KMS-11 (cell line): ENCODE results near the gene CDC7.

Source experiments
- H2AFZ ChIP-seq: fragments of 200-600 bp; sonication (generic); 2 replicates; pipeline ENCODE4 v1.6.1; 2016; ENCODE audit warnings: antibody characterized with exemption, mixed run types, low read depth
- H3K27ac ChIP-seq: fragments of 200-600 bp; sonication (generic); 2 replicates; pipeline ENCODE4 v1.6.1; 2016; ENCODE audit warnings: mild to moderate bottlenecking, mixed run types
- H3K27me3 ChIP-seq: fragments of 200-600 bp; sonication (generic); 2 replicates; pipeline ENCODE4 v1.6.1; 2017; ENCODE audit warnings: mild to moderate bottlenecking, low read depth, mixed run types, moderate library complexity; ENCODE audit not compliant: insufficient read depth
- H3K36me3 ChIP-seq: fragments of 200-600 bp; sonication (generic); 2 replicates; pipeline ENCODE4 v1.6.1; 2017; ENCODE audit warnings: mild to moderate bottlenecking, mixed run types; ENCODE audit not compliant: insufficient read depth
- H3K4me1 ChIP-seq: fragments of 200-600 bp; sonication (generic); 2 replicates; pipeline ENCODE4 v1.6.1; 2016; ENCODE audit warnings: mild to moderate bottlenecking, low read depth, mixed run types; ENCODE audit not compliant: poor library complexity, severe bottlenecking
- H3K4me2 ChIP-seq: fragments of 200-600 bp; sonication (generic); 2 replicates; pipeline ENCODE4 v1.7.0; 2016; ENCODE audit warnings: mild to moderate bottlenecking, mixed run types
- H3K4me3 ChIP-seq: fragments of 200-600 bp; sonication (generic); IDR thresholded peaks from 2 replicates; pipeline ENCODE4 v1.6.1; 2017; ENCODE audit warnings: low read depth, low read length, mixed read lengths; ENCODE audit not compliant: insufficient read depth
- H3K79me2 ChIP-seq: fragments of 200-600 bp; sonication (generic); 2 replicates; pipeline ENCODE4 v1.6.1; 2016; ENCODE audit warnings: low read depth, mixed run types; ENCODE audit not compliant: insufficient read depth
- H3K9ac ChIP-seq: fragments of 200-600 bp; sonication (generic); 2 replicates; pipeline ENCODE4 v1.6.1; 2016; ENCODE audit warnings: mild to moderate bottlenecking, mixed run types
- H4K20me1 ChIP-seq: fragments of 200-600 bp; sonication (generic); 2 replicates; pipeline ENCODE4 v1.6.1; 2016; ENCODE audit warnings: mild to moderate bottlenecking, mixed run types; ENCODE audit not compliant: insufficient read depth
- CTCF ChIP-seq: fragments of 200-600 bp; sonication (generic); conservative IDR thresholded peaks from 2 replicates; pipeline ENCODE4 v1.6.1; 2017; ENCODE audit warnings: low read depth, mild to moderate bottlenecking, antibody characterized with exemption, low read length, moderate library complexity, mixed read lengths

Gene CDC7

GRCh38 chr1:91557039-91557690, 56.5 kb downstream of the CDC7 start:
- Histone ChIP-seq H3K4me1 (no peaks in the 10 kb centered on the region), H2AFZ (no peak overlapping the region), H4K20me1 (no peaks in the 10 kb centered on the region), H3K4me3 (no peak overlapping the region), H3K36me3 (no peaks in the 10 kb centered on the region), H3K9ac (no peak overlapping the region), H3K4me2 (no peak overlapping the region), H3K27me3 (no peaks in the 10 kb centered on the region), H3K27ac (no peak overlapping the region), H3K79me2 (no peaks in the 10 kb centered on the region)
- no peak for TF ChIP-seq CTCF

GRCh38 chr1:91557826-91558225, 57.2 kb downstream of the CDC7 start:
- Histone ChIP-seq H3K27me3 (no peaks in the 10 kb centered on the region), H3K27ac (no peak overlapping the region), H3K36me3 (no peaks in the 10 kb centered on the region)

GRCh38 chr1:91559046-91559750, 58.5 kb downstream of the CDC7 start:
- TF ChIP-seq CTCF: no peak
- H3K4me1 ChIP-seq: no peaks in the 10 kb centered on the region

More at GRCh38 chr1:91557826-91558225, 57.2 kb downstream of the CDC7 start:
- TF ChIP-seq CTCF: no peak
- Histone ChIP-seq H4K20me1 (no peaks in the 10 kb centered on the region), H3K4me2 (no peak overlapping the region), H3K9ac (no peak overlapping the region), H3K4me3 (no peak overlapping the region), H3K4me1 (no peaks in the 10 kb centered on the region), H2AFZ (no peak overlapping the region), H3K79me2 (no peaks in the 10 kb centered on the region)

GRCh38 chr1:91559838-91560565, 59.4 kb downstream of the CDC7 start:
- H3K27me3 ChIP-seq: no peaks in the 10 kb centered on the region
- no peaks in the 10 kb centered on the region for H3K4me1 ChIP-seq
- no peaks in the 10 kb centered on the region for H4K20me1 ChIP-seq
- H3K4me3 ChIP-seq: no peak overlapping the region
- no peak for TF ChIP-seq CTCF
- H3K36me3 ChIP-seq: no peaks in the 10 kb centered on the region
- no peak overlapping the region for H3K27ac ChIP-seq
- H3K79me2 ChIP-seq: no peaks in the 10 kb centered on the region
- no peak overlapping the region for H3K9ac ChIP-seq
- no peak overlapping the region for H3K4me2 ChIP-seq
- H2AFZ ChIP-seq: no peak overlapping the region

More at GRCh38 chr1:91559046-91559750, 58.5 kb downstream of the CDC7 start:
- no peak overlapping the region for H3K27ac ChIP-seq
- no peaks in the 10 kb centered on the region for H3K79me2 ChIP-seq
- H3K36me3 ChIP-seq: no peaks in the 10 kb centered on the region
- no peaks in the 10 kb centered on the region for H3K27me3 ChIP-seq
- no peak overlapping the region for H2AFZ ChIP-seq
- H4K20me1 ChIP-seq: no peaks in the 10 kb centered on the region
- no peak overlapping the region for H3K4me3 ChIP-seq
- H3K9ac ChIP-seq: no peak overlapping the region
- no peak overlapping the region for H3K4me2 ChIP-seq
